ENCODE measurements around the gene ALDH5A1.
A peak's percentile ranks its signal among the peaks of the same experiment; 100 is the strongest.
"Not testable (repeated sequence)": the region's sequence is repeated elsewhere in the genome, so short reads cannot be mapped to it uniquely, and the experiment has no call there.

The ALDH5A1 gene

DNA sequence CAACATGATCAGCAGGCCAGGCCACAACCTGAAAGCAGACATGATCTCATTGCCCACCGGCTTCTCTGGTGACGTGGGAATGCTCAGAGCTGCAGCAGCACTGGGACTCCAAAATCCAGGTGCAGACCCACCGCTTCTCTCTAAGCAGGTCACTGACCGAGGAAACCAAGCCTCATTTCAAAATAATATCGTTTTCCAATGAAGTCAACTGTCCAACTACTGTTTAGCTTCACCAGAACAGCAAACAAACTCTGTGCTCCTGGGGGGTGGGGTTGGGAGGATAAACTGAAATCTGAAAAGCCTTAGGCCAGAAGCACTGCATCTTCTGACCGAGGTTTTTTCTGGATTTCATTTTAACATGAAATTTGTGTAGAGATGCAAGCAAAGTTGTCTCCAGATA, 5.3 kb upstream of the ALDH5A1 start, which contains the start of gene GPLD1:
Gene GPLD1 (minus strand): TSS at position 109 of the 400 bp plus-strand sequence. CDS start 67 bp downstream, at position 42.
- DNase-seq: no peak

DNA sequence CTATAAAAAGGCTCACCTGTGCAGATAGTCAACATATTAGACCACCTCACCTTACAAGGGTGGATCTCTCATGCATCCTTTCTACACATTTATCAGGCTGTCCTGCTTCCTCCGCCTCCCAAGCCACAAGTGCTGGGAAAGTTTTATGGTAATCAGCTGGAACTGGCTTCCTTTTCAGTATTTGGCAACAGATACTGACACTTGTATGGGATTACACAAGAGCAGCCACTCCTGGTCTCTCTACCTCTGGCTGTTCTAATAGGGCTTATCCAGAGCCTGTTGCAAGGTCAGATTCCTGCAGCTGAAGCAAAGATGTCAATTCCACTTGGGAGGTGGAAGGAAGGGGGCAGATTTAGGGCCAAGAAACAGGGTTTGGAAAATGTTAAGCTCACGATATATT, 4.9 kb upstream of the ALDH5A1 start:
- no peak for DNase-seq

DNA sequence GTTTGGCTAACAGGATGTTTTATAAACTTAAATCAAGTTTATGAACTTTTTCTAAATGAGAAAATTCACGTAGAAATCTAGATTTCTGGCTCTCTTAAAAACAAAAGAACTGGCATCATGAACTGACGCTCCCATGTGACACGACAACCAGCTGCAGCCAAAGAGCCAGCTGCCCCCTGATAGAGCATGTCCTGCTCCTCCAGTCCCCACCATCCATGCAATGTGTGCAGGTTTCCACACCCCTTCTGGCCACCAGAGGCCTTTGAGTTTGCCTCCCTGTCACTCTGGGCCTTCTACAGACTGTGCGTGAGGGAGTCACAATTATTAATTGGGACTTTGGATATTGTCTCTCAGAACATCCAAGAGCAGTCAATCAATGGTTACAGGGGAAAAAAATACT, 3.8 kb upstream of the ALDH5A1 start:
- no peak for DNase-seq

DNA sequence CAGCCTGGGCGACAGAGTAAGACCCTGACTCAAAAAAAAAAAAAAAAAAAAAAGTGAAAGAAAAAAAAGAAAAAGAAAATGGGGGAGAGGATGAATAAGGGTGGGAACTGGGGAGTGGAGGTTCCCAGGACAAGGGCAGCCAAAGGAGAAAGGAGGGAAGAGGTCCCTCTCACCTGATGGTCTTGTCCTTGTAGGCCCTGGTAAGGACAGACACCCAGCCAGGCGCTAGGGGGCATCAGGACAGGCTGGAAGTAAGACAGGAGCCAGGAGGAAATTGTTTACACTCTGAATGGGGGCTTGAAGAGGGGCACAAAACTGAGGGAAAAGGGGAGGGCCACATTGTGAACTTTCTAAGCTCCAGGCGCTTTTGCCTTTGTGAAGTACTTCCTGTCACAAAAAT, 2.3 kb upstream of the ALDH5A1 start:
- no peak for DNase-seq

DNA sequence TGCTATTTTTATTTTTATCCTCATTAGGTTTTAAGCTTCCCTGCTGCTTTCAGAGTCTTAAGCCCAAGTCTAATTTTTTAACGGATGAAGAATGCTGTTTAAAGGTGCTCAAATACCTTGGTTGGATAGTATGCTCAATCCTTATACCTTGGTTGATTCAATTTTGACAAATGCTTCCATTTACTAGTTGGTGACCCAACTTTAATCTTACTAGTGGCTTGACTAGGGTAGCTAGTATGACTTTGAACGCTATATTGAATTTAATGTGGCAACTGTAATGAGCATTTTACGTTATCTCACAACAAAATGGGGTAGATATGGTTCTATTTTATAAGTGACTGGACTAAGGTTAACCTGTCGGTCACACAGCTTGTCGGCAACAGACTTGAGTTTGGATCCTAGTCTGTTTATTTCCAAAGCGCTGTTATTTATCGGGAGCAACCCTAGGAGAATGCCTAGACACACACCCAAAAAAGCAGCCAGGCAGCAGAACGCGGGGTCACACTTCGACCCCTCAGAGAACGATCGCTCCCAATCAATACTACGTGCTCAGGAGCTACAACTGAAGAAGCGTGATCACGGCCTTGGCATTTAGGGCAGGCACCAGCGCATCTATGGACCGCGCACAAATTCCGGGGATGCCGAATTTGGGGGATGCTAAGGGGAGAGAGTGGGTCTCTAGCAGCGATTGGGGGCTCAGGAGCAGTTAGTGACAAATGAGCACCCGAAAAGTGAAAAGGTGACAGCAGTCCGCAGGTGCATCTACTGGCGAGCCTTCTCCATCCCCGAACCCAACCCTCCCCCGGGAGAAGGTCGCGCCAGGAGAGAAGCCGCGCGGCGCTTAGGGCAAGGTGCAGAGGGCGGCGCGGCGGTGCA, 586 bp upstream of the ALDH5A1 start:
- no peak for DNase-seq

DNA sequence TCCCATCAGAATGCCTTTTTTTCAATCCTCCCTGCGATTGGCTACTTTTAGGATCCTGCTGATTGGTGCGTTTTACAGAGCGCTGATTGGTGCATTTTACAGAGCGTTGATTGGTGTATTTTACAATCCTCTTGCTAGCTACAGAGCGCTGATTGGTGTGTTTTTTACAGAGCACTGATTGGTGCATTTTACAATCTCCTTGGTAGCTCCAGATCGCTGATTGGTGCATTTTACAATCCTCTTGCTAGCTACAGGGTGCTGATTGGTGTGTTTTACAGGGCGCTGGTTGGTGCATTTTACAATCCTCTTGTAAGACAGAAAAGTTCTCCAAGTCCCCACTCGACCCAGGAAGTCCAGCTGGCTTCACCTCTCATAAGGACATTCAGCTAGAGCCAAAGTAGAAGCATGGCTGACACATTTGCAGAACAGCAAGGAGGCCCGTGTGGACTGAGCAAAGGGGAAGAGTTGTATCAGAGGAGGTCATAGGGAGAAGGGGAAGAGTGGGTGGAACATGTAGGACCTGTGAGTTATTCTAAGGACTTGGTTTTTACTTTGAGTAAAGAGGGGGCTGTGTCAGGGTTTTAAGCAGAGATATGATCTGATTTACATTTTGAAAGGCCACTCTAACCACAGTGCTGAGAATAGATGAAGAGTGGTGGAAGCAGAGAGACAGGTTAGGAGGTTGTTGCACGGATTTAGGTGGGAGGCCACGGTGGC, 2.6 kb downstream of the ALDH5A1 start:
- DNase-seq: no peak

DNA sequence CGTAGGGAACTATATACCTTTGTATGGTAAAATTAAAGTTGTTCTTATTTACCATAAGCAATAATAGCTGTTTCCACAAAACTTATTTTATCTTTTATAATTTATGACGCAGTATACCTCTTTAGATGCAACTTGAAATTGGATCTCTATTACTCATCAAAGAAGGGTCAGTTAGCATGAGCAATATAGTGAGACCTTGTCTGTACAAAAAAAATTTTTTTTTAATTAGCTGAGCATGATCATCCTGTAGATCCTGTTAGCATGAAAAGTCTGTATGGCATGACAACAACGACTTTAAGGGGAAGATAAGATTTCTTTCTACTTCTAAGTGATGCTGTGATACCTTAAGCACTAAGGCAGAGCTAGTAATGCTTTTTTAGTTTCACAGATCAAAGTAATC, 5.9 kb downstream of the ALDH5A1 start:
- DNase-seq: no peak

DNA sequence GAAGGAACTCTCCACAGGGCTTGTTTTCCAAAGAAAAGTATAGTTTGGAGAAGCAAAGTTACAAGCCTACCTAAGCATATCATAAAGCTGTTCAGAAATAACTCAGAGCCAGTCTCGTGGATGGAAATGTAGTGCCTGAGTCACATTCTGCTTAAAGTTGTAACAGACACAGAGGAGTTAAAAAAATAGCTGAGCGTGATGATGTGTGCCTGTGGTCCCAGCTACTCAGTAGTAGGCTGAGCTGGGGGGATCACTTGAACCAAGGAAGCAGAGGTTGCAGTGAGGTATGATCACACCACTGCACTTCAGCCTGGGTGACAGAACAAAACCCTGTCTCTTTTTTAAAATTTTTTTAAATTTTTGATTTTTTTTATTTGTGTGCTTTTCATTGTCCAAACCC, 6.6 kb downstream of the ALDH5A1 start:
- DNase-seq: no peak

DNA sequence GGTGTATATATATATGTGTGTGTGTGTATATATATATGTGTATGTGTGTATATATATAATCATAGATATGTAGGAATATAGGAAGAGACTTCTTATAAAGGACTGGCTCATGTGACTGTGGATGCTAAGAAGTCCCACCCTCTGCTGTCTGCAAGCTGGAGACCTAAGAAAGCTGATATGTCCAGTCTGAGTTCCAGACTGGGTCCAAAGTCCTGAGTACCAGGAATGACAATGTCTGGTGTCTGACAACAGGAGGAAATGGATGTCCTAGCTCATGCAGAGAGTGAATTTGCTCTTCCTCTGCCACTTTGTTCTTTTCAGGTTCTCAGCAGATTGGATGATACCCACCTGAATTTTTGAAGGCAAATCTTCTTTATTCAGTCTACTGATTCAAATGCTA, 7.1 kb downstream of the ALDH5A1 start:
- DNase-seq: no peak

DNA sequence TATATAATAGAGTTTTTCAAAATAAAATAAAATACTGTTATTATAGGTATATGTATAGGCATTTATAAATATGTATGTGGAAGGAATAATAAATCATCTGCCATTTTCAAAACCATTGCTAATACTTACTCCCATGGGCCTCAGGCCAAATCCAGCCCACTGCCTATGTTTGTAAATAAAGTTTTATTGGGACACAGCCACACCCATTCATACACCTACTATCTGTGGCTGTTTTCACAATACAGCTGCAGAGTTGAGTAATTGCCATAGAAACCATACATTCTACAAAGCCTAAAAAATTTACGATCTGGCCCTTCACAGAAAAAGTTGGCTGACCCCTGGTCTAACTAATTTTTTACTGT, 9.5 kb downstream of the ALDH5A1 start:
- DNase-seq: no peak

DNA sequence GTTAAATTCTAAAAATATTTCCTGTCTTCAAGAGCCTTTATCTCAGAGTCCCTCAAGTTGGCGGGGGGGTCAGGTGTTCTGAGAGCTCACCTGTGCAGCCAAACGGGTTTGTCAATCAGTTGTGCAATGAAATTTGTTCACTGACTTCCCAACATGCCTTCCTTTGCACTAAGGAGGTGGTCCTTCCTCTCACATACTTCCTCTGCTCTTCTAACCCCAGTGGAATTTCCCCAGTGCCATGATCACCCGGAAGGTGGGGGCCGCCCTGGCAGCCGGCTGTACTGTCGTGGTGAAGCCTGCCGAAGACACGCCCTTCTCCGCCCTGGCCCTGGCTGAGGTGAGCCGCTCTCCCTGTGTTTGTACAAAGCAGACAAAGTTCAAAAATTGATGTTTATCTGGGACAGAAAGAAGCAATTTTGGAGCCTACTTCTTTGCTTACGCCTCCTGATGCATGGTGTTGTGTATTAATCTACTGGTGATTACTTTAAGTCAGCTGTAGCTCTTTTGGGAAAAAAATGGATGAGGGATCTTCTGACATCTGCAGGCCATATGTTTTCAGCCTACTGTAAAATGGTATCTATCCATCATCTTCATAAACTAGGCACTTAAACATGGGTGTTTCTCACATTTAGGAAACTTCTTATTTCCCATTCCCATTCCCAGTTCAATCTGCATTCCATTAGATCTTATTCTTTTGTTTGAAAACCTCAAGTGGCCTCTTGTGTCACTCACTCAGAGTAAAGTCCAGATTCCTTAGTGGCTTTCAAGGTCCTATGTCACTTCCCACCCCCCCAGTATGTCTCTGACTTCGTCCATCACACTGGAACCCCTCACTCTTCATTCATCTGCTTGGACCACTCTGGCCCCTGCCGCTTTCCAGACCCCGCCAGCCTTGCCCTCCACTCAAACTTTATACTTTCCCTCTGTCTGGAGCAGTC, 10.1 kb downstream of the ALDH5A1 start:
- no peak for DNase-seq

DNA sequence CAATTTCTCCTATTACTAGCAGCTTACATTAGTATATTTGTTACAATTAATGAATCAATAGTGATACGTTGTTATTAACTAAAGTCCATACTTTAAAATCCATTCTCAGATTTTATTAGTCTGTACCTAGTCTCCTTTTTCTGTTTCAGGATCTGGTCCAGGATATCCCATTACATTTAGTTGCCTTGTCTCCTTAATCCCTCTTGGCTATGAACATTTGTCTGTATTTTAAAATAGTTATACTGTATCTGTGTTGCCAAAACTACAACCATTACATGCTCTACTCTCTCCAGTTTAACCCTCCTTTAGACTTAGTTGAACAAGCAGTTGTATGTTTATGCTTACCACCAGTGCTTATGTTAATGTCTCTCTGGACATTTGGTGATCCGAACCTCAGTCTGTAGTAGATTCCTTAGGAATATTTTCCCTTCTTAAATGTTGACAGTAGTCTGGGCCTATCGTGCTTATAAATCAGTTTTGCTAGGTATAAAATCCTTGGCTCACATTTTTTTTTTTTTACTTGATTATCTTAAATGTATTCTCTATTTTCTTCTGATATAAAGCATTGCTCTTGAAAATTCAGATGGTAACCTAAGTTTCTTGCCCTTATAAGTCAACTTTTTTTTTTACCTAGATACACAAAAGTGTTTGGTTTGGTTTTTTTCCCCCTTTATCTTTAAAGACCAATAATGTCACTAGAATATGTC, 12.2 kb downstream of the ALDH5A1 start:
- DNase-seq: no peak

DNA sequence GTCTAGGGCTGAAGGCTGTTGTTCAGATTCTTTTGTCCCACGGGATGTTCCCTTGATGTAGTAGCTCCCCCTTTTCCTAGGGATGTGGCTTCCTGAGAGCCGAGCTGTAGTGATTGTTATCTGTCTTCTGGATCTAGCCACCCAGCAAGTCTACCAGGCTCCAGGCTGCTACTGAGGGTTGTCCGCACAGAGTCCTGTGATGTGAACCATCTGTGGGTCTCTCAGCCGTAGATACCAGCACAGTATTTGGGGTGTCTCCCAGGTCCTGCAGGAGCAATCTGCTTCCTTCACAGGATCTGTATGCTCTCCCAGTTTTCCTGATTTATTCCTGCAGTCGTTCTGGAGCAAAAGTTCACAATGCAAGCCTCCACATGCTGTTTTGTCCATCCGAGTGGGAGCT, 17.2 kb downstream of the ALDH5A1 start:
- not testable (repeated sequence) for DNase-seq

DNA sequence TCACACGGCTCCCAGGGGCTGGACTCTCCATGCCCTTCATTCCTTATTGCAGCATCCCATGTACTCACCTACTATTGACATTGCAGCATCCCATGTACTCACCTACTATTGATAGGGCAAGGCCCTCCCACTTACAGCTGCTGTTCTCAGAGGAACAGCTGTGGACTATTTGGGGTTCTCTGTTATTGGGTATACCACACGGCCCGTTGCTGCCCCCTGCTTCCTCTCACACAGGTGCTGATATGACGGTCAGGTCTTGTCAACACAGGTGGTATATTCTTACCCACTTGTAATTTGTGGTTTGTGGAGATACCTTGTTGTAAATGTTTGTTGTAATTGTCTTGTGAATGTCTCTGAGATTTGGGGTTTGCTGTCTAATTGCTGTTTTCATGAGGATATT, 18.8 kb downstream of the ALDH5A1 start:
- no peak for DNase-seq

DNA sequence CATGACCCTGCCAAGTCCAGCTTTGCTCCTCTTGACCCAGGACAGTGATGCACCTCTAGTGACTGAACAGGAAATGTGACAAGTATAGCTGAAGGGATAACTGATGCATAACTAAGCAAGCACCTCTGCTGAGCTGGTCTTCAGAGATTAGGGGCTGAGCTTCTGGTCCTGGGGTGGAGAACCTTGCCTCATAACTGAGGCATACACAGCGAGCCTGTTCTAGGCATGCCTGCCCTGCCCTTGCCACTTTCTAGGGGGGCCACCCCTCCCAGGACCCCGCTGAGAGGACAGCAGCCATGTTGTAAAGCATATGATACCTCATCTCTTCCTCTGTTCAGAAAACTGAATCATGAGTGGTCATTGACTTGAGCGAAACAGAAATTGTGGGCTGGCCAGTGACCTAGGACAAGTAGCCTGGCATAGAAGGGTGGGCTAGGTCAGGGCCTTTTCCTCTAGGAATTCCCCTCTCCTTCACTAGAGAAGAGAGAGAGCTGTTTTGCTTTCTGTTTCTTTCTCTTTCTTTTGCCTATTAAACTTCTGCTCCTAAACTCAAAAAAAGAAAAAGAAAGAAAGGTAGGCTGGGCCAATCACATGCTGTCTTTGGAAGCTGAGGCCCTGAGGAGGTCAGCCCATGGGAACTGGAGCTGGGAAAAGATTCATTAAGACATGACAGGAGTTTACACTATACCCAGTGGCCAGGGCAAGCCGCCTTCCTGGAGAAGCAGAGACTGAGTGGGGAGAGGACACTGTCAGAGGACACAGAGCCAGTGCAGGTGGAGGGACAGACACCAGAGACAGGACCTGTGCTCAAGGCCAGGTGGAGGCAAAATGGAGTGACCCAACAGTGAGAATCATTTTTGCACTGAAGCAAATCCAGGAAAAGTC, 23.1 kb downstream of the ALDH5A1 start:
- DNase-seq: no peak

DNA sequence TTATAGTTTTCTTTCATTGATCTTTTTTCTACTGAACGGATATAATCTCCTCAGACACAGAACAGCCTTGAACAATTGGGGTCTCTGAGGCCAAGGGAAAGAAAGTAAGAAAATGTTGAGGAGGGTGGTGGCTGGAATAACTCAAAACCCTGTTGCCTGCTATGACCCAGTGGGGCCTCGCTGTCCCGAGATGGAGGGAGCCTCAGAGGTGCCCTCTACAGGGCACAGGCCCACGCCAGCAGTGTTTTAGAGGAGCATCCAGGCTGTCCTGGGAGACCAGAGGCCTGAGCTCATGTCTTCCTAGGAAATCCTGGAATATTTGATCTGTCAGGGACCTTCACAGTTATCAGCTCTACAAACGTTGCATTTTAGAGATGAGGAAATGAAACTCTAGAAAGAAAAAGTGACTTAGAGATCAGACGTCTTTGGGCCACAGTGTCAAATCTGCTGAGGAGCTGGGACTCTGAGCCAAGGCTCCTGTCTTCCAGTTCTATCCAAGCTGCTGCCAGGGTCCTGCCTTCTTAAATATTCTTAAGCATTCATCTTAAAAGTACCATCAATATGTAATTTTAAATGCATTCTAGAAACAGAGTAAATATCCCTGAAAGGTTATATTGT, 26.3 kb downstream of the ALDH5A1 start:
- DNase-seq: no peak

DNA sequence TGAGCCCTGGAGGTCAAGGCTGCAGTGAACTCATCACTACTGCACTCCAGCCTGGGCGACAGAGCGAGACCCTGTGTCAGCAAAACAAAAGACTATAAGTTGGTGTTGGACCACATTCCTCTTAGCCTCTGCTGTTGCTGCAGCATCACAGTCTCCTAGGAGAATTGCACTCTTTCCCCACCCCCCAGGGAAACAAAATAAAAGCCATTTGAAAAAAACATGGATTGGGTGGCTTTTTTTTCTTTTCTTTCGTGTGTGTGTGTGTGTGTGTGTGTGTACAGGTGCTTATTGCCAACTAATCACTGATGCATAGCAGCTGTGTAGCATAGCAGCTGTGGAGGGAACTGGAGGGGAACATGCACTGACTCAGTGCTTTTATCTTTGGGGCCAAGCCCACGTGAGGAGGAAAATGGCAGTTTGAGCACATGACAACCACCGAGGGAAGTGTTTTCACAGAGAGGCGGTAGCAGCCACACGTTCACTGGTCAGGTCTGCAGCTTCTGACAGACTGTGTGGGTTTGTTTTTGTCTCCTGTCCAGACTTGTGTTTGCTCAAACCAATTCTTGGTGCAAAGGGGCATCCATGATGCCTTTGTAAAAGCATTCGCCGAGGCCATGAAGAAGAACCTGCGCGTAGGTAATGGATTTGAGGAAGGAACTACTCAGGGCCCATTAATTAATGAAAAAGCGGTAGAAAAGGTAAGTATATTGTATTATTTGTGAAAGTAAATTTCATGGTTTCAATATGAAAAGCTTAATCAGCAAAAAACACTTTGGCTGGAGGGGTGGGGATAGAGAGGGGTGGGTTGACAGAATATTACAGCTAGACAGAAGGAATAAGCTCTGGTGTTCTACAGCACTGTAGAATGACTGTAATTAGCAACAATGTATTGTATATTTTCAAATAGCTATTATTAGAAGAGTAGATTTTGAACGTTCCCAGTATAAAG, 27.7 kb downstream of the ALDH5A1 start:
- peak; percentile 70 to 92 (median 90) for DNase-seq

DNA sequence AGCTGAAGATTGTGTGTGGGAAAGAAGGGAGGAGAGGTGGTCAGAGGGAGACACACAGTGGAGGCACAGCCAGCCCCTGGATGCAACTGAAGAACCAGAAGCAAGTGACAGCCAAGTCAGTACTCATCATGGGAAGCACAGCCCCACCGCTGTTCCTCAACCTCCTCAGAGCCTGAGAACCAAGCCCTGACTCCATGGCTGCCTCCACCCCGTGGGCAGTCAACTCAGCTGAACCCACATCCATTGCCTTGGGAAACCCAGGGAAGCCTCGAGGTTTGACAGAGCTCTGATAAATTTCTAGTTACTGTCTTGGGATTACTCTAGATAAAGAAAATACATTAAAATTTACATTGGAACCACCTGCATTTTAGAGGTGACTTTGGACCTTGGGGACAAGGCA, 29.6 kb downstream of the ALDH5A1 start:
- no peak for DNase-seq

DNA sequence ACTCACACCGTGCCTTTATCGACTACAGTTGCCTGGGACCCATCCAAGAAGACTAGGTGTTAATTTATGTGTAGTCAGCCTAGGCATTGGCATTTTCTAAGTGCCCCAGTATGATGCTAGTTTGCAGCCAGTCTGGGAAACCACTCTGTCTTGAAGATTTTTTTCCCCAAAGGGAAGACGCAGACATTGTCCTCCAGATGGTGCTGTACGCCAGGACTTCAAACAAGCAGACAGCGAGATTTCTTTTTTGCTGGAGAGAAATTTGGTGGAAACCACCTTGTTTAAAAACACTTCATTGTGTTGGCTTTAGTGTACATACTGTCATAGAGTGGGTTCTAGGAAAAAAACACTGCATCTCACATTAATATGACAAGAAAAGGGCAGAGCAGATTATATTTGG, 30.0 kb downstream of the ALDH5A1 start:
- DNase-seq: peak; percentile 22 to 68 (median 50)

DNA sequence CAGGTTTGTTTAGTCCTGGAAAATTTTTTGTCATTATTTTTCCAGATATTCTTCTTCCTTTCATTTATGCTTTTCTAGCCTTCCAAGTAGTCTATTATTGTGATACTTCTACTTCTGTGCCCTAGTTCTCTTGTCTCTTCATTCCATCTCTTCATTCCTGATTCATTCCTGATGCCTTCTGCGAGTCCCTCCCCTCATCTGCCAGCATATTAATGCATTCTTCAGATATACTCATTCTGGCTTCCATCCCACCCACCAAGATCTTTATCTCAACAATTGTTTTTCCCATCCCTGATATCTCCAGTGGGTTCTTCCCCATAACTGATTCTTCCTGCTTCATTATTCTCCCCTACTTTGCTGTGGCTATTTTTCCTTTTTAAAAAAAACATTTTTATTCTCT, 35.2 kb downstream of the ALDH5A1 start:
- no peak for DNase-seq
